Neural crest cell (in vitro differentiated cells): ENCODE results near the gene DEPDC1B. TPM values are rescaled to one million over a fixed set of nuclear protein-coding genes. Genes with fewer than 3 reads are reported as not detected.

Experiments used
- DNase-seq: peaks from one replicate; pipeline ENCODE4 v3.0.0; 2021; ENCODE audit warnings: low read depth, mixed read lengths, low spot score
- H3K27ac Mint-ChIP-seq: one replicate; pipeline ENCODE4 v1.8.0; 2021; ENCODE audit warnings: mild to moderate bottlenecking, mixed read lengths; ENCODE audit not compliant: unreplicated experiment
- H3K27me3 Mint-ChIP-seq: 2 replicates; pipeline ENCODE4 v1.8.0; 2021; ENCODE audit warnings: low read depth, mild to moderate bottlenecking, mixed read lengths
- H3K36me3 Mint-ChIP-seq: 2 replicates; pipeline ENCODE4 v1.8.0; 2021; ENCODE audit warnings: low read depth, mild to moderate bottlenecking, mixed read lengths
- H3K4me1 Mint-ChIP-seq: 2 replicates; pipeline ENCODE4 v1.8.0; 2021; ENCODE audit warnings: mixed read lengths
- H3K4me3 Mint-ChIP-seq: one replicate; pipeline ENCODE4 v1.8.0; 2021; ENCODE audit warnings: mild to moderate bottlenecking, mixed read lengths
- H3K9me3 Mint-ChIP-seq: 2 replicates; pipeline ENCODE4 v1.8.0; 2021; ENCODE audit warnings: mixed read lengths
- total RNA-seq: library from RNA; stranded (reverse); gene quantifications from 2 replicates; pipeline ENCODE4 v1.2.1, GENCODE V29; 2021
- TF ChIP-seq, protein P1 (sequence below): fragments of 200-600 bp; sonication (generic); conservative IDR thresholded peaks from 2 replicates; pipeline ENCODE4 v1.5.0; 2021; ENCODE audit warnings: antibody characterized with exemption, mild to moderate bottlenecking

DEPDC1B gene
- total RNA-seq, 1 donor from 2014 or later: 60.4 TPM

DNA sequence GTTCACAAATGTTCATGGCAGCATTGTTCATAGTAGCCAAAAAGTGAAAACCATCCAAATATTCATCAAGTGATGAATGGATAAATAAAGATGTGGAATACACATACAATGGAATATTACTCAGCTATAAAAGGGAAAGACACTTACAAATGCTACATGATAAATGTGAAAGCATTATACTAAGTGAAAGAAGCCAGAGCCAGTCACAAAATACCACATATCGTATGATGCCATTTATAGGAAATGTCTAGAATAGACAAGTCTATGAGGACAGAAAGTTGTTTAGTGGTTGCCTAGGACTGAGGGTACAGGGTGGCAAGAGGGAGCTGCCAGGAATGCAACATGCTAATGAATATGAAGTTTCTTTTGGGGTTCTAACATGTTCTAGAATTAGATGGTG, 148.7 kb downstream of the DEPDC1B start:
- peaks cover 6% of the 10 kb centered on the region for H3K36me3 Mint-ChIP-seq
- H3K4me1 Mint-ChIP-seq: no peaks in the 10 kb centered on the region
- no peaks in the 10 kb centered on the region for H3K27me3 Mint-ChIP-seq
- DNase-seq: no peak
- no peak overlapping the region for H3K27ac Mint-ChIP-seq
- no peak overlapping the region for H3K4me3 Mint-ChIP-seq
- TF ChIP-seq, protein P1, sequence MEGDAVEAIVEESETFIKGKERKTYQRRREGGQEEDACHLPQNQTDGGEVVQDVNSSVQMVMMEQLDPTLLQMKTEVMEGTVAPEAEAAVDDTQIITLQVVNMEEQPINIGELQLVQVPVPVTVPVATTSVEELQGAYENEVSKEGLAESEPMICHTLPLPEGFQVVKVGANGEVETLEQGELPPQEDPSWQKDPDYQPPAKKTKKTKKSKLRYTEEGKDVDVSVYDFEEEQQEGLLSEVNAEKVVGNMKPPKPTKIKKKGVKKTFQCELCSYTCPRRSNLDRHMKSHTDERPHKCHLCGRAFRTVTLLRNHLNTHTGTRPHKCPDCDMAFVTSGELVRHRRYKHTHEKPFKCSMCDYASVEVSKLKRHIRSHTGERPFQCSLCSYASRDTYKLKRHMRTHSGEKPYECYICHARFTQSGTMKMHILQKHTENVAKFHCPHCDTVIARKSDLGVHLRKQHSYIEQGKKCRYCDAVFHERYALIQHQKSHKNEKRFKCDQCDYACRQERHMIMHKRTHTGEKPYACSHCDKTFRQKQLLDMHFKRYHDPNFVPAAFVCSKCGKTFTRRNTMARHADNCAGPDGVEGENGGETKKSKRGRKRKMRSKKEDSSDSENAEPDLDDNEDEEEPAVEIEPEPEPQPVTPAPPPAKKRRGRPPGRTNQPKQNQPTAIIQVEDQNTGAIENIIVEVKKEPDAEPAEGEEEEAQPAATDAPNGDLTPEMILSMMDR: no peak
- H3K9me3 Mint-ChIP-seq: peaks cover 2% of the 10 kb centered on the region

DNA sequence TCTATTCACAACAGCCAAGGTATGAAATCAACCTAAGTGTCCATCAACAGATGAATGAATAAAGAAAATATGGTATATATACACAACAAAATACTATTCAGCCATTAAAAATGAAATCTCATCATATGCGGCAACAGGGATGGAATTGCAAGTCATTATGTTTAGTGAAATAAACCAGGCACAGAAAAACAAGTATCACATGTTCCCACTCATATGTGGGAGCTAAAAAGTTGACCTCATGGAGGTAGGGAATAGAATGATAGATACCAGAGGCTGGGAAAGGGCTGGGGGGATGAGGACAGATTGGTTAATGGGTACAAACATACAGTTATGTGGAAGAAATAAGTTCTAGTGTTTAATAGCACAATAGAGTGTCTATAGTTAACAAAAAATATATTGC, 149.7 kb downstream of the DEPDC1B start:
- TF ChIP-seq, protein P1: no peak
- Mint-ChIP-seq H3K36me3 (peaks cover 6% of the 10 kb centered on the region), H3K27me3 (no peaks in the 10 kb centered on the region)

DNA sequence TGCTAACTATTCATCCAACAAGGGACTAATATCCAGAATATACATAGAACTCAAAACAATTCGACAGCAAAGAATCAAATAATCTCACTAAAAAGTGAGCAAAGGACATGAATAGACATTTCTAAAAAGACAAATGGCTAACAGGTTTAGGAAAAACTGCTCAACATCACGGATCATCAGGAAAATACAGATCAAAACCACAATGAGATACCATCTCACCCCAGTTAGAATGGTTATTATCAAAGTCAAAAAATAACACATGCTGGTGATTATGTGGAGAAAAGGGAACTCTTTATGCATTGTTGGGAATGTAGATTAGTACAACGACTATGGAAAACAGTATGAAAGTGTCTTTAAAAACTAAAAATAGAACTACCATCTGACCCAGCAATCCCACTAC, 150.1 kb downstream of the DEPDC1B start:
- no peak for DNase-seq
- peaks cover 4% of the 10 kb centered on the region for H3K36me3 Mint-ChIP-seq
- H3K4me3 Mint-ChIP-seq: no peak overlapping the region
- H3K9me3 Mint-ChIP-seq: peaks cover 2% of the 10 kb centered on the region
- H3K27ac Mint-ChIP-seq: no peak overlapping the region
- TF ChIP-seq, protein P1: no peak
- H3K4me1 Mint-ChIP-seq: no peaks in the 10 kb centered on the region
- H3K27me3 Mint-ChIP-seq: no peaks in the 10 kb centered on the region

More for the DNA sequence above, 149.7 kb downstream of the DEPDC1B start:
- DNase-seq: no peak
- Mint-ChIP-seq H3K27ac (no peak overlapping the region), H3K4me3 (no peak overlapping the region), H3K4me1 (no peaks in the 10 kb centered on the region), H3K9me3 (peaks cover 2% of the 10 kb centered on the region)

Other genes with a start within 250 kb of the DEPDC1B start
- 0.42 and 0.96 TPM in 2 replicates for gene ELOVL7, start 144.1 kb upstream of the DEPDC1B start, total RNA-seq
- gene ERCC8, start 244.9 kb upstream of the DEPDC1B start, total RNA-seq: 24.0 and 24.1 TPM in 2 replicates
- 37.7 and 38.4 TPM in 2 replicates for gene NDUFAF2, start 245.0 kb upstream of the DEPDC1B start, total RNA-seq